Measurements from ENCODE around the gene RAD1. TPM values are rescaled to one million over a fixed set of nuclear protein-coding genes. Genes with fewer than 3 reads are reported as not detected.

Gene RAD1
- total and polyA plus RNA-seq, 2 donors (not counting 1 experiment from before 2014, with no cell fraction given): 7.8 to 25.9 TPM

- no peak for ATAC-seq (ENCODE audit: low read depth)
- no peak overlapping the region for H3K27ac Mint-ChIP-seq
- no peak for TF ChIP-seq EZH2 (IDR thresholded peaks at IDR 0.05; ENCODE audit: borderline replicate concordance, insufficient read depth, low read depth, low read length, poor library complexity, severe bottlenecking)
- no peak for TF ChIP-seq CTCF (IDR thresholded peaks at IDR 0.05)
- Histone ChIP-seq H3K4me3 (ENCODE audit: control extremely low read depth in 1 of 5, extremely low read depth in 1 of 5, insufficient read depth in 1 of 5, low read depth in 2 of 5, low read length in 4 of 5) (no peak overlapping the region), H3K36me3 (replicated peaks in 1 of 2; ENCODE audit: control extremely low read depth in 1 of 2, control insufficient read depth in 1 of 2, extremely low read depth in 1 of 2, insufficient read depth in 2 of 2, low read length in 1 of 2) (no peaks in the 10 kb centered on the region), H2AFZ (ENCODE audit: insufficient read depth, low read depth, low read length, poor library complexity, severe bottlenecking) (no peak overlapping the region), H3K27me3 (replicated peaks in 1 of 4; ENCODE audit: control extremely low read depth in 1 of 4, control insufficient read depth in 3 of 4, insufficient read depth in 4 of 4, low read length in 3 of 4) (no peaks in the 10 kb centered on the region), H3K4me2 (replicated peaks; ENCODE audit: low read depth, low read length, poor library complexity, severe bottlenecking) (no peak overlapping the region), H4K20me1 (ENCODE audit: control insufficient read depth, insufficient read depth, low read length, poor library complexity, severe bottlenecking) (no peaks in the 10 kb centered on the region), H3K79me2 (ENCODE audit: control insufficient read depth, insufficient read depth, low read length) (no peaks in the 10 kb centered on the region), H3K9ac (ENCODE audit: low read length) (no peak overlapping the region), H3K27ac (ENCODE audit: low read length in 2 of 2) (no peak overlapping the region), H3K4me1 (ENCODE audit: control insufficient read depth in 2 of 2, insufficient read depth in 2 of 2, low read length in 2 of 2) (no peaks in the 10 kb centered on the region), H3K9me3 (ENCODE audit: control extremely low read depth in 1 of 3, control insufficient read depth in 2 of 3, insufficient read depth in 1 of 3, low read length in 2 of 3) (no peaks in the 10 kb centered on the region)
- H3K27me3 Mint-ChIP-seq: no peaks in the 10 kb centered on the region
- no peak overlapping the region for H3K4me3 Mint-ChIP-seq
- no peaks in the 10 kb centered on the region for H3K9me3 Mint-ChIP-seq (ENCODE audit: insufficient read depth)
- ChIA-PET POLR2A (no interaction called here), CTCF (interaction anchor here (5.0 to 13.8 kb wide), 2 partner anchors 10 to 367 kb away, joined by 17 to 245 read pairs; no protein-coding TSS in a partner anchor)
- intact Hi-C loops (cut with micrococcal nuclease): loop anchor here (10.0 kb wide), 1 partner anchor 238 kb away; the partner anchor contains the start of gene RAI14
- 85% methylated on average over 6 of the region's 6 CpGs for WGBS (ENCODE audit: insufficient coverage)
- no peak for DNase-seq
- no peaks in the 10 kb centered on the region for H3K4me1 Mint-ChIP-seq
Measured at GRCh38 chr5:34892414-34892813, 22.9 kb downstream of the RAD1 start.

- CTCF ChIA-PET: interaction anchor here (5.0 to 13.8 kb wide), 2 partner anchors 11 to 366 kb away, joined by 17 to 245 read pairs; no protein-coding TSS in a partner anchor
- H2AFZ ChIP-seq (ENCODE audit: insufficient read depth, low read depth, low read length, poor library complexity, severe bottlenecking): no peak overlapping the region
- 86% methylated on average over 2 of the region's 5 CpGs for WGBS (ENCODE audit: insufficient coverage)
- Mint-ChIP-seq H3K4me3 (no peak overlapping the region), H3K9me3 (ENCODE audit: insufficient read depth) (no peaks in the 10 kb centered on the region), H3K27me3 (peaks cover 2% of the 10 kb centered on the region), H3K4me1 (no peaks in the 10 kb centered on the region), H3K27ac (no peak overlapping the region)
- POLR2A ChIA-PET: no interaction called here
- no peak overlapping the region for H3K4me3 ChIP-seq (ENCODE audit: control extremely low read depth in 1 of 5, extremely low read depth in 1 of 5, insufficient read depth in 1 of 5, low read depth in 2 of 5, low read length in 4 of 5)
- no peaks in the 10 kb centered on the region for H3K27me3 ChIP-seq (replicated peaks in 1 of 4; ENCODE audit: control extremely low read depth in 1 of 4, control insufficient read depth in 3 of 4, insufficient read depth in 4 of 4, low read length in 3 of 4)
- H3K36me3 ChIP-seq (replicated peaks in 1 of 2; ENCODE audit: control extremely low read depth in 1 of 2, control insufficient read depth in 1 of 2, extremely low read depth in 1 of 2, insufficient read depth in 2 of 2, low read length in 1 of 2): no peaks in the 10 kb centered on the region
- no peak for TF ChIP-seq EZH2 (IDR thresholded peaks at IDR 0.05; ENCODE audit: borderline replicate concordance, insufficient read depth, low read depth, low read length, poor library complexity, severe bottlenecking)
- intact Hi-C loops (cut with micrococcal nuclease): loop anchor here (10.0 kb wide), 1 partner anchor 237 kb away; the partner anchor contains the start of gene RAI14
- H3K27ac ChIP-seq (ENCODE audit: low read length in 2 of 2): no peak overlapping the region
- no peaks in the 10 kb centered on the region for H3K79me2 ChIP-seq (ENCODE audit: control insufficient read depth, insufficient read depth, low read length)
- no peak overlapping the region for H3K4me2 ChIP-seq (replicated peaks; ENCODE audit: low read depth, low read length, poor library complexity, severe bottlenecking)
- no peak overlapping the region for H3K9ac ChIP-seq (ENCODE audit: low read length)
- H3K4me1 ChIP-seq (ENCODE audit: control insufficient read depth in 2 of 2, insufficient read depth in 2 of 2, low read length in 2 of 2): no peaks in the 10 kb centered on the region
- ATAC-seq (ENCODE audit: low read depth) (no peak), DNase-seq (no peak)
- H4K20me1 ChIP-seq (ENCODE audit: control insufficient read depth, insufficient read depth, low read length, poor library complexity, severe bottlenecking): no peaks in the 10 kb centered on the region
- H3K9me3 ChIP-seq (ENCODE audit: control extremely low read depth in 1 of 3, control insufficient read depth in 2 of 3, insufficient read depth in 1 of 3, low read length in 2 of 3): no peaks in the 10 kb centered on the region
Measured at GRCh38 chr5:34891981-34892380, 23.3 kb downstream of the RAD1 start.
